ENCODE data around the gene OXER1. TPM values are rescaled to one million over a fixed set of nuclear protein-coding genes. Genes with fewer than 3 reads are reported as not detected.

The OXER1 gene
- total and polyA plus RNA-seq, 9 of the 15 experiments (the other 6 are each of a cell fraction or from before 2014, with no cell fraction given) = not detected

DNA sequence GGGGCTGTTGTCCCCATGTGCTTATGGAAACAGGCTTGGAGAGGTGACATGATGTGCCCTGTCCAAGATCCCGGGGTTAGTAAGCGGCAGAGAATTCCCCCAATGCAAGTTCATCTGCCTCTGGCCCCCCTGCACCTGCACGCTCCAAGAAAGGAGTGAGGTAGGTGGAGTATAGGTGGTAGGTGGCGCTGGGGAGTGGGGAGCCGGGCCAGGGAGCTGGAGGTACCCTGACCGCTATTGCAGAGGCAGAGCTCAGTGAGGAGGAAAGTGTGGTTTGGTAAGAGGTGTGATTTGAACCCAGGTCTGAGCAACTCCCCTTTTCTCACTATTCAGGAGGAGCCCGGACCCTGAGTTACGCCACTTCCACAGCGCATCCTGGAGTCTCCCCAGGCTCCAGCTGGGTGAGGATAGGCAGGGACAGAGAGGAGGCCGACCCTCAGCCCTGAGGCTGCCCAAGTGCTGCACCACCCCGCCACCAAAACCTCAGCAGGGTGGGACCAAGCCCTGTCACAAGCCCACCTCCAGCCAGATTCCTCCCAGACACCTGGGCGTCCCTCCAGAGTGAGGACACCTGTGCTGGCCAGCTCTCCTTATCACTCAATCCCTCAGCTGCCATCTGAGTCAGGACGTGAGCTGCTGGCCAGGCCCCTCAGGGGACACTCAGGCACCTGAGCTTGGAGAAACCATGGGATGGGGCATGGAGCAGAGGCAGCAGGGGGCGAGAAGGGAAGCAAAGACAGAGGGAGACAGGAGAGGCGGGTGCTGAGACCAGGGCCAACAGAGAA lies 22.8 kb upstream of the OXER1 start:
- 4% methylated on average over 13 of the region's 15 CpGs for whole genome bisulfite sequencing (ENCODE audit: insufficient coverage, low coverage, missing lambda C conversion rate)
- Histone ChIP-seq H3K4me2 (ENCODE audit: insufficient read depth, low read length) (no peak overlapping the region), H3K9ac (ENCODE audit: insufficient read depth in 1 of 2, low read depth in 2 of 2, low read length in 2 of 2) (no peak overlapping the region), H3K4me3 (no peak overlapping the region), H3K4me1 (replicated peaks in 1 of 2; ENCODE audit: control insufficient read depth in 2 of 2, insufficient read depth in 2 of 2, low read length in 2 of 2) (peaks cover 0 to 5% of the 10 kb centered on the region in 2 experiments; a peak in 1 of 5 replicates), H3K9me3 (replicated peaks; ENCODE audit: control insufficient read depth, insufficient read depth, low read depth, low read length) (no peaks in the 10 kb centered on the region), H4K20me1 (replicated peaks; ENCODE audit: control insufficient read depth, insufficient read depth, low read length) (no peaks in the 10 kb centered on the region; the same call in 1 of the 2 replicates), H3K79me2 (ENCODE audit: control insufficient read depth, insufficient read depth, low read length) (no peaks in the 10 kb centered on the region), H3K9me1 (ENCODE audit: control insufficient read depth, insufficient read depth, low read length) (no peaks in the 10 kb centered on the region), H2AFZ (ENCODE audit: low read depth, low read length) (no peak overlapping the region), H3K27ac (ENCODE audit: extremely low read depth, low read depth, low read length) (no peak overlapping the region), H3K36me3 (ENCODE audit: control insufficient read depth, insufficient read depth, low read length) (no peaks in the 10 kb centered on the region), H3K27me3 (ENCODE audit: control insufficient read depth in 2 of 2, insufficient read depth in 2 of 2, low read length in 2 of 2) (peaks cover 5 to 61% of the 10 kb centered on the region in 2 experiments; a peak in 4 of 5 replicates)
- intact Hi-C loops (cut with micrococcal nuclease) = no loop called here
- peak; percentile 40; the same call in 2 of the 3 replicates for ATAC-seq
- in situ Hi-C loops (cut with MboI) = loop anchor here (25.0 kb wide), 1 partner anchor 274 kb away; no protein-coding TSS in a partner anchor
- DNase-seq (ENCODE audit: extremely low read depth in 1 of 4, low spot score in 3 of 4) = no peak
- TF ChIP-seq CREBBP (IDR thresholded peaks at IDR 0.05; ENCODE audit: low read depth, low read length) = no peak
- no peak for TF ChIP-seq RFX1 (IDR thresholded peaks at IDR 0.05)
- POLR2A ChIA-PET = interaction anchor here (0.7 to 1.0 kb wide), 3 partner anchors 11 to 31 kb away, joined by 3 read pairs; no protein-coding TSS in a partner anchor
- CTCF ChIA-PET (ENCODE audit: low intra/inter-chr PET ratio) = no interaction called here
- BruUV-seq (replicated peaks) = no TSS peak
- FAIRE-seq = no peak

GRCh38 chr2:42784204-42784880 lies 20.4 kb upstream of the OXER1 start:
- WGBS (ENCODE audit: insufficient coverage, low coverage, missing lambda C conversion rate) = 43% methylated on average over 4 of the region's 7 CpGs
- peaks cover 5 to 45% of the 10 kb centered on the region in 2 experiments; a peak in 4 of 5 replicates for H3K27me3 ChIP-seq (ENCODE audit: control insufficient read depth in 2 of 2, insufficient read depth in 2 of 2, low read length in 2 of 2)
- H3K4me3 ChIP-seq = no peak overlapping the region
- ChIA-PET POLR2A (interaction anchor here (0.7 to 0.8 kb wide), 3 partner anchors 19 to 355 kb away, joined by 3 read pairs; no protein-coding TSS in a partner anchor), CTCF (ENCODE audit: low intra/inter-chr PET ratio) (no interaction called here)
- FAIRE-seq = no peak
- H3K9me1 ChIP-seq (ENCODE audit: control insufficient read depth, insufficient read depth, low read length) = no peaks in the 10 kb centered on the region
- DNase-seq (ENCODE audit: extremely low read depth in 1 of 4, low spot score in 3 of 4) = no peak
- H3K36me3 ChIP-seq (ENCODE audit: control insufficient read depth, insufficient read depth, low read length) = no peaks in the 10 kb centered on the region
- H3K27ac ChIP-seq (ENCODE audit: extremely low read depth, low read depth, low read length) = no peak overlapping the region
- intact Hi-C loops (cut with micrococcal nuclease) (no loop called here), in situ Hi-C loops (cut with MboI) (loop anchor here (25.0 kb wide), 1 partner anchor 272 kb away; no protein-coding TSS in a partner anchor)
- H4K20me1 ChIP-seq (replicated peaks; ENCODE audit: control insufficient read depth, insufficient read depth, low read length) = no peaks in the 10 kb centered on the region; the same call in 1 of the 2 replicates
- TF ChIP-seq MXI1 (IDR thresholded peaks at IDR 0.05; ENCODE audit: low read depth, low read length) (no peak), ZFP30 (CRISPR knock-in tag; IDR thresholded peaks at IDR 0.05; ENCODE audit: borderline replicate concordance) (no peak), TEAD2 (tag; IDR thresholded peaks at IDR 0.05) (0 out of 2 replicates have a peak, but pooled peaks have one; percentile 8), LEF1 (IDR thresholded peaks at IDR 0.05) (no peak)
- no peak overlapping the region for H2AFZ ChIP-seq (ENCODE audit: low read depth, low read length)
- H3K9ac ChIP-seq (ENCODE audit: insufficient read depth in 1 of 2, low read depth in 2 of 2, low read length in 2 of 2) = no peak overlapping the region
- H3K9me3 ChIP-seq (replicated peaks; ENCODE audit: control insufficient read depth, insufficient read depth, low read depth, low read length) = no peaks in the 10 kb centered on the region
- no TSS peak for BruUV-seq (replicated peaks)
- no peak for ATAC-seq
- H3K79me2 ChIP-seq (ENCODE audit: control insufficient read depth, insufficient read depth, low read length) = no peaks in the 10 kb centered on the region
- H3K4me2 ChIP-seq (ENCODE audit: insufficient read depth, low read length) = no peak overlapping the region
- H3K4me1 ChIP-seq (replicated peaks in 1 of 2; ENCODE audit: control insufficient read depth in 2 of 2, insufficient read depth in 2 of 2, low read length in 2 of 2) = peaks cover 0 to 5% of the 10 kb centered on the region in 2 experiments; a peak in 1 of 5 replicates
